ENCODE measurements around the gene CDR2L. TPM values are rescaled to one million over a fixed set of nuclear protein-coding genes. Genes with fewer than 3 reads are reported as not detected.

The CDR2L gene
- polyA plus RNA-seq, 2 of the 4 experiments (the other 2 are of a cell fraction): 18.5 to 34.0 TPM

DNA sequence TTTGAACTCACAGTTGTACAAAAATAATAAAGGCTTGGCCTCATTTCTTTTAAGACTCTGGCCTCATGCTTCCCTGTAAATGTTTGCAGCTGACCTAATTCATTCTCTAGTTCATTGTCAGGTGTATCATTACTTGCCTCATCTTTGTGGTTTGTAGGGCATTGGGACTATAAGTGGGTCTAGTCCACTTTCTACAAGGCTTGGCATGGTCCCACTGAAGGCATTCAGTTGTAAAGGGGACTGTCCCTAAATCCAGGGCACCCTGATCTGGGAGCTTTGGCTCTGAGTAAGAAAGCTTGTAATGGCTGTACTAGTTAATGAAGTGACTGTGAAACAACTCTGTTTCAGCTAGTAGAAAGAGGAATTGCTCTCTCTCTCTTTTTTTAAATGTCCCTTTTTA is 62.3 kb downstream of the CDR2L start:
- no peak overlapping the region for H3K27ac ChIP-seq
- no peak for DNase-seq (ENCODE audit: low read depth in 1 of 2, low spot score in 1 of 2)
- H3K4me3 ChIP-seq: no peak overlapping the region
- CTCF ChIA-PET: interaction anchor here (0.6 to 81.8 kb wide), 10 partner anchors 10 to 416 kb away, joined by 3 to 3429 read pairs (median 6); partner anchors contain the start of genes ARMC7, MRPL58 and NT5C
- no peak for FAIRE-seq
- TF ChIP-seq, protein P1, sequence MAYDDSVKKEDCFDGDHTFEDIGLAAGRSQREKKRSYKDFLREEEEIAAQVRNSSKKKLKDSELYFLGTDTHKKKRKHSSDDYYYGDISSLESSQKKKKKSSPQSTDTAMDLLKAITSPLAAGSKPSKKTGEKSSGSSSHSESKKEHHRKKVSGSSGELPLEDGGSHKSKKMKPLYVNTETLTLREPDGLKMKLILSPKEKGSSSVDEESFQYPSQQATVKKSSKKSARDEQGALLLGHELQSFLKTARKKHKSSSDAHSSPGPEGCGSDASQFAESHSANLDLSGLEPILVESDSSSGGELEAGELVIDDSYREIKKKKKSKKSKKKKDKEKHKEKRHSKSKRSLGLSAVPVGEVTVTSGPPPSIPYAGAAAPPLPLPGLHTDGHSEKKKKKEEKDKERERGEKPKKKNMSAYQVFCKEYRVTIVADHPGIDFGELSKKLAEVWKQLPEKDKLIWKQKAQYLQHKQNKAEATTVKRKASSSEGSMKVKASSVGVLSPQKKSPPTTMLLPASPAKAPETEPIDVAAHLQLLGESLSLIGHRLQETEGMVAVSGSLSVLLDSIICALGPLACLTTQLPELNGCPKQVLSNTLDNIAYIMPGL (CRISPR knock-in tag; IDR thresholded peaks at IDR 0.05; ENCODE audit: borderline replicate concordance): no peak
- TF ChIP-seq ZC3H11A (IDR thresholded peaks at IDR 0.05): no peak
- TF ChIP-seq, protein P2, sequence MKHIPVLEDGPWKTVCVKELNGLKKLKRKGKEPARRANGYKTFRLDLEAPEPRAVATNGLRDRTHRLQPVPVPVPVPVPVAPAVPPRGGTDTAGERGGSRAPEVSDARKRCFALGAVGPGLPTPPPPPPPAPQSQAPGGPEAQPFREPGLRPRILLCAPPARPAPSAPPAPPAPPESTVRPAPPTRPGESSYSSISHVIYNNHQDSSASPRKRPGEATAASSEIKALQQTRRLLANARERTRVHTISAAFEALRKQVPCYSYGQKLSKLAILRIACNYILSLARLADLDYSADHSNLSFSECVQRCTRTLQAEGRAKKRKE (CRISPR knock-in tag; IDR thresholded peaks at IDR 0.05; ENCODE audit: low read depth): no peak
- TF ChIP-seq, protein P3, sequence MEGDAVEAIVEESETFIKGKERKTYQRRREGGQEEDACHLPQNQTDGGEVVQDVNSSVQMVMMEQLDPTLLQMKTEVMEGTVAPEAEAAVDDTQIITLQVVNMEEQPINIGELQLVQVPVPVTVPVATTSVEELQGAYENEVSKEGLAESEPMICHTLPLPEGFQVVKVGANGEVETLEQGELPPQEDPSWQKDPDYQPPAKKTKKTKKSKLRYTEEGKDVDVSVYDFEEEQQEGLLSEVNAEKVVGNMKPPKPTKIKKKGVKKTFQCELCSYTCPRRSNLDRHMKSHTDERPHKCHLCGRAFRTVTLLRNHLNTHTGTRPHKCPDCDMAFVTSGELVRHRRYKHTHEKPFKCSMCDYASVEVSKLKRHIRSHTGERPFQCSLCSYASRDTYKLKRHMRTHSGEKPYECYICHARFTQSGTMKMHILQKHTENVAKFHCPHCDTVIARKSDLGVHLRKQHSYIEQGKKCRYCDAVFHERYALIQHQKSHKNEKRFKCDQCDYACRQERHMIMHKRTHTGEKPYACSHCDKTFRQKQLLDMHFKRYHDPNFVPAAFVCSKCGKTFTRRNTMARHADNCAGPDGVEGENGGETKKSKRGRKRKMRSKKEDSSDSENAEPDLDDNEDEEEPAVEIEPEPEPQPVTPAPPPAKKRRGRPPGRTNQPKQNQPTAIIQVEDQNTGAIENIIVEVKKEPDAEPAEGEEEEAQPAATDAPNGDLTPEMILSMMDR (IDR thresholded peaks at IDR 0.05): no peak
- peaks cover 16% of the 10 kb centered on the region for H3K4me1 ChIP-seq
- H3K9me3 ChIP-seq: no peaks in the 10 kb centered on the region
- H3K4me2 ChIP-seq: no peak overlapping the region
- no peak for ATAC-seq
- POLR2A ChIA-PET: interaction anchor here (1.0 kb wide), 1 partner anchor 37 kb away, joined by 4 read pairs; the partner anchor contains the start of gene MRPL58

DNA sequence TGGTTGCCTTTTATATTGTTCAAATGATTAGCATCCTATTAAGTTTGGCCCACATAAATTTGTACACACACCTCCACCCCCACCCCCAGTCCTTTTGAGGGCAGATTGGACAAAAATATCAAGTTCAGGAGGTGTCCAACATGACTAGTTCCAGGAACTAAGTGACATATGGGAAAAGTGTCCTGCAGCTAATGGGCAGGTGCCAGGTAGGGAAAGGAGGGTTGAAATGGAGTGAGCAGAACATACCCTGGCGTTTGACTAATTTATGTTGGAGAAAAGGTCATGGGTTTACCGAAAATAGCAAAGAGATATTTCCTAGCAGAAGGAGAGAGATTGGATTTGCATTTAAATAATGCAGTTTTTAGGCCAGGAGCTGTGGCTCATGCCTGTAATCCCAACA is 64.5 kb downstream of the CDR2L start:
- Histone ChIP-seq H3K27ac (no peak overlapping the region), H3K9me3 (no peaks in the 10 kb centered on the region), H3K4me1 (peaks cover 10% of the 10 kb centered on the region), H3K4me3 (no peak overlapping the region), H3K4me2 (no peak overlapping the region)
- TF ChIP-seq HEYL (CRISPR knock-in tag; IDR thresholded peaks at IDR 0.05) (no peak), NFE2L2 (conservative IDR thresholded peaks at IDR 0.05; ENCODE audit: low read length) (no peak), CBX2 (IDR thresholded peaks at IDR 0.05; ENCODE audit: borderline replicate concordance, low read depth) (no peak), CHD4 (IDR thresholded peaks at IDR 0.05; ENCODE audit: borderline replicate concordance) (no peak)
- TF ChIP-seq, protein P4, sequence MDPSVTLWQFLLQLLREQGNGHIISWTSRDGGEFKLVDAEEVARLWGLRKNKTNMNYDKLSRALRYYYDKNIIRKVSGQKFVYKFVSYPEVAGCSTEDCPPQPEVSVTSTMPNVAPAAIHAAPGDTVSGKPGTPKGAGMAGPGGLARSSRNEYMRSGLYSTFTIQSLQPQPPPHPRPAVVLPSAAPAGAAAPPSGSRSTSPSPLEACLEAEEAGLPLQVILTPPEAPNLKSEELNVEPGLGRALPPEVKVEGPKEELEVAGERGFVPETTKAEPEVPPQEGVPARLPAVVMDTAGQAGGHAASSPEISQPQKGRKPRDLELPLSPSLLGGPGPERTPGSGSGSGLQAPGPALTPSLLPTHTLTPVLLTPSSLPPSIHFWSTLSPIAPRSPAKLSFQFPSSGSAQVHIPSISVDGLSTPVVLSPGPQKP (IDR thresholded peaks at IDR 0.05; ENCODE audit: low read depth, low read length): no peak
- TF ChIP-seq, protein P5, sequence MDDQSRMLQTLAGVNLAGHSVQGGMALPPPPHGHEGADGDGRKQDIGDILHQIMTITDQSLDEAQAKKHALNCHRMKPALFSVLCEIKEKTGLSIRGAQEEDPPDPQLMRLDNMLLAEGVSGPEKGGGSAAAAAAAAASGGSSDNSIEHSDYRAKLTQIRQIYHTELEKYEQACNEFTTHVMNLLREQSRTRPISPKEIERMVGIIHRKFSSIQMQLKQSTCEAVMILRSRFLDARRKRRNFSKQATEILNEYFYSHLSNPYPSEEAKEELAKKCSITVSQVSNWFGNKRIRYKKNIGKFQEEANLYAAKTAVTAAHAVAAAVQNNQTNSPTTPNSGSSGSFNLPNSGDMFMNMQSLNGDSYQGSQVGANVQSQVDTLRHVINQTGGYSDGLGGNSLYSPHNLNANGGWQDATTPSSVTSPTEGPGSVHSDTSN (IDR thresholded peaks at IDR 0.05): no peak
- no peak for FAIRE-seq
- CTCF ChIA-PET: interaction anchor here (1.7 to 81.8 kb wide), 3 partner anchors 18 to 150 kb away, joined by 6 to 3429 read pairs (median 7); partner anchors contain the start of genes ARMC7 and NT5C
- DNase-seq (ENCODE audit: low read depth in 1 of 2, low spot score in 1 of 2): no peak
- WGBS (ENCODE audit: missing lambda C conversion rate): 85% methylated on average over 2 of the region's 2 CpGs
- ATAC-seq: no peak
- POLR2A ChIA-PET: interaction anchor here (0.7 kb wide), 1 partner anchor 20 kb away, joined by 3 read pairs; no protein-coding TSS in a partner anchor

Small RNAs within 50 kb of the gene (small RNA-seq; reads per million reads assigned to genes)
- 0 reads per million in 6 experiments for gene RN7SL573P
- gene RNU6-362P: 0 reads per million in 6 experiments

Other genes with a start within 250 kb of the CDR2L start
- gene NHERF1, start 239.0 kb upstream of the CDR2L start, polyA plus RNA-seq (2011; rRNA removed): 50.2 and 51.5 TPM in 2 replicates
- 34.2 to 41.5 TPM (median 40.8 TPM) in 3 replicates for gene NHERF1, start 239.0 kb upstream of the CDR2L start, polyA plus RNA-seq (2017; fragmentation: RNase III; extraction: RNeasy Plus Mini Kit Qiagen cat#74134 plus additional on column Dnase treatment)
- gene NAT9, start 211.3 kb upstream of the CDR2L start, polyA plus RNA-seq (2011; rRNA removed): 42.9 and 43.4 TPM in 2 replicates
- gene NAT9, start 211.3 kb upstream of the CDR2L start, polyA plus RNA-seq (2017; fragmentation: RNase III; extraction: RNeasy Plus Mini Kit Qiagen cat#74134 plus additional on column Dnase treatment): 63.7 to 74.3 TPM (median 71.4 TPM) in 3 replicates
- gene GRIN2C, start 127.7 kb upstream of the CDR2L start, polyA plus RNA-seq (2011; rRNA removed): 0.15 and 0.17 TPM in 2 replicates
- gene GRIN2C, start 127.7 kb upstream of the CDR2L start, polyA plus RNA-seq (2017; fragmentation: RNase III; extraction: RNeasy Plus Mini Kit Qiagen cat#74134 plus additional on column Dnase treatment): 0.28 to 0.77 TPM (median 0.40 TPM) in 3 replicates
- 32.5 and 33.0 TPM in 2 replicates for gene FDXR, start 114.6 kb upstream of the CDR2L start, polyA plus RNA-seq (2011; rRNA removed)
- 43.3 to 51.8 TPM (median 44.5 TPM) in 3 replicates for gene FDXR, start 114.6 kb upstream of the CDR2L start, polyA plus RNA-seq (2017; fragmentation: RNase III; extraction: RNeasy Plus Mini Kit Qiagen cat#74134 plus additional on column Dnase treatment)
- gene FADS6, start 94.0 kb upstream of the CDR2L start, polyA plus RNA-seq (2011; rRNA removed): not detected in 2 replicates
- 0.04 TPM in 1 of 3 replicates, not detected in the others for gene FADS6, start 94.0 kb upstream of the CDR2L start, polyA plus RNA-seq (2017; fragmentation: RNase III; extraction: RNeasy Plus Mini Kit Qiagen cat#74134 plus additional on column Dnase treatment)
- gene USH1G, start 64.4 kb upstream of the CDR2L start, polyA plus RNA-seq (2011; rRNA removed): 0.05 and 0.12 TPM in 2 replicates
- 0.04 to 0.09 TPM (median 0.07 TPM) in 3 replicates for gene USH1G, start 64.4 kb upstream of the CDR2L start, polyA plus RNA-seq (2017; fragmentation: RNase III; extraction: RNeasy Plus Mini Kit Qiagen cat#74134 plus additional on column Dnase treatment)
- 0.06 and 0.11 TPM in 2 replicates for gene OTOP2, start 63.4 kb upstream of the CDR2L start, polyA plus RNA-seq (2011; rRNA removed)
- gene OTOP2, start 63.4 kb upstream of the CDR2L start, polyA plus RNA-seq (2017; fragmentation: RNase III; extraction: RNeasy Plus Mini Kit Qiagen cat#74134 plus additional on column Dnase treatment): 0.08 TPM in 1 of 3 replicates, not detected in the others
- not detected in 2 replicates for gene OTOP3, start 51.7 kb upstream of the CDR2L start, polyA plus RNA-seq (2011; rRNA removed)
- not detected in 3 replicates for gene OTOP3, start 51.7 kb upstream of the CDR2L start, polyA plus RNA-seq (2017; fragmentation: RNase III; extraction: RNeasy Plus Mini Kit Qiagen cat#74134 plus additional on column Dnase treatment)
- 11.7 and 15.2 TPM in 2 replicates for gene HID1, start 14.9 kb upstream of the CDR2L start, polyA plus RNA-seq (2011; rRNA removed)
- 3.7 to 6.2 TPM (median 5.2 TPM) in 3 replicates for gene HID1, start 14.9 kb upstream of the CDR2L start, polyA plus RNA-seq (2017; fragmentation: RNase III; extraction: RNeasy Plus Mini Kit Qiagen cat#74134 plus additional on column Dnase treatment)
- gene MRPL58, start 25.0 kb downstream of the CDR2L start, polyA plus RNA-seq (2011; rRNA removed): 86.4 and 127 TPM in 2 replicates
- 89.4 to 105 TPM (median 95.3 TPM) in 3 replicates for gene MRPL58, start 25.0 kb downstream of the CDR2L start, polyA plus RNA-seq (2017; fragmentation: RNase III; extraction: RNeasy Plus Mini Kit Qiagen cat#74134 plus additional on column Dnase treatment)
- 314 and 333 TPM in 2 replicates for gene ATP5PD, start 59.3 kb downstream of the CDR2L start, polyA plus RNA-seq (2011; rRNA removed)
- 429 to 463 TPM (median 440 TPM) in 3 replicates for gene ATP5PD, start 59.3 kb downstream of the CDR2L start, polyA plus RNA-seq (2017; fragmentation: RNase III; extraction: RNeasy Plus Mini Kit Qiagen cat#74134 plus additional on column Dnase treatment)
- 31.3 and 34.1 TPM in 2 replicates for gene KCTD2, start 59.6 kb downstream of the CDR2L start, polyA plus RNA-seq (2011; rRNA removed)
- gene KCTD2, start 59.6 kb downstream of the CDR2L start, polyA plus RNA-seq (2017; fragmentation: RNase III; extraction: RNeasy Plus Mini Kit Qiagen cat#74134 plus additional on column Dnase treatment): 16.3 to 18.8 TPM (median 18.6 TPM) in 3 replicates
- 19.0 and 20.1 TPM in 2 replicates for gene SLC16A5, start 100.3 kb downstream of the CDR2L start, polyA plus RNA-seq (2011; rRNA removed)
- 19.5 to 27.6 TPM (median 27.2 TPM) in 3 replicates for gene SLC16A5, start 100.3 kb downstream of the CDR2L start, polyA plus RNA-seq (2017; fragmentation: RNase III; extraction: RNeasy Plus Mini Kit Qiagen cat#74134 plus additional on column Dnase treatment)
- 8.5 and 9.5 TPM in 2 replicates for gene ARMC7, start 122.3 kb downstream of the CDR2L start, polyA plus RNA-seq (2011; rRNA removed)
- gene ARMC7, start 122.3 kb downstream of the CDR2L start, polyA plus RNA-seq (2017; fragmentation: RNase III; extraction: RNeasy Plus Mini Kit Qiagen cat#74134 plus additional on column Dnase treatment): 11.3 to 13.1 TPM (median 12.6 TPM) in 3 replicates
- 54.5 and 73.7 TPM in 2 replicates for gene NT5C, start 144.1 kb downstream of the CDR2L start, polyA plus RNA-seq (2011; rRNA removed)
- gene NT5C, start 144.1 kb downstream of the CDR2L start, polyA plus RNA-seq (2017; fragmentation: RNase III; extraction: RNeasy Plus Mini Kit Qiagen cat#74134 plus additional on column Dnase treatment): 83.8 to 92.2 TPM (median 91.4 TPM) in 3 replicates
- 141 and 196 TPM in 2 replicates for gene JPT1, start 166.9 kb downstream of the CDR2L start, polyA plus RNA-seq (2011; rRNA removed)
- gene JPT1, start 166.9 kb downstream of the CDR2L start, polyA plus RNA-seq (2017; fragmentation: RNase III; extraction: RNeasy Plus Mini Kit Qiagen cat#74134 plus additional on column Dnase treatment): 623 to 739 TPM (median 629 TPM) in 3 replicates
- 400 and 545 TPM in 2 replicates for gene SUMO2, start 195.3 kb downstream of the CDR2L start, polyA plus RNA-seq (2011; rRNA removed)
- gene SUMO2, start 195.3 kb downstream of the CDR2L start, polyA plus RNA-seq (2017; fragmentation: RNase III; extraction: RNeasy Plus Mini Kit Qiagen cat#74134 plus additional on column Dnase treatment): 452 to 573 TPM (median 525 TPM) in 3 replicates
- gene NUP85, start 218.0 kb downstream of the CDR2L start, polyA plus RNA-seq (2011; rRNA removed): 110 and 124 TPM in 2 replicates
- 83.4 to 87.1 TPM (median 84.1 TPM) in 3 replicates for gene NUP85, start 218.0 kb downstream of the CDR2L start, polyA plus RNA-seq (2017; fragmentation: RNase III; extraction: RNeasy Plus Mini Kit Qiagen cat#74134 plus additional on column Dnase treatment)

Measured in A549 (cell line).